ENCODE results near the gene TCEAL8.

The TCEAL8 gene

DNA sequence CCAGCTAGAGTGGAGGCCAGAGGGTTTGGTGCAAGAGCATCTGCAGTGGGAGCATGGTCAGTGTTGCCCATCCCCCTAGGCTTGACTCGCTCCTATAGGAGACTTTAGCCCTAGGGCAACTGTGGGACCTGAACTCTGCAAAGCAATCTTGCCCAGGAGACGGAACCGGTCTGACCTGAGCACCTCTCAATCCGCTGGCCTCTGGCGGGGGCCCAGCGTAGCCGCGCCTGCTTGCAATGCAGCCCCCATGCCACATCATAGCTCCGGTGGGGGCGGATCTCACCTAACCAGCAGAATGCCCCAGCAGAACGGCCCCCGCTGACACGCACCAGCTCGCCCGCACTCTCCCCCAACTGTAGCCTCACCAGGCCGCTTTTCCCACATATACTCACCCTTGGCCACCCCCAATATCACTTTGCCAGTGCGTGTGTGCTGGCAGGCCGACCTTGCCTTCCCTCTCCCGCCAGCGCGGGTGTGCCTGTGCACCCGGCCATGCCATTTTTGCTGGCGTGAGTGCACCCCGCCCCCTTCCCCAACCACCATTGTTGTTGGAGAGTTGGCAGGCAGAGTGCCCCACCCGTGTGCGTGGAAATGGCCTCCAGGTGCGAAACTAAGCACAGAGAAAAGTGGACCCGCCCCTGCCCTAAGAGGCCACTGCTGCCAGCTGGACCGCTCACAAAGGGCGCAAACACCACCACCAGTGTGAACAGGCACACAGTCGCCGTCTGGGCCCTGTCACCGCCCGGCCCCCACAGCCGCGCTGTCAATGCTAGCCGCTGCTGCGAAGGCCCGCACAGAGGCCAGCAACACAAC lies 34.2 kb downstream of the TCEAL8 start:
- Histone ChIP-seq H2BK120ac (ENCODE audit: low read depth, low read length) (no peak overlapping the region), H3K9ac (ENCODE audit: low read length) (no peak overlapping the region), H4K8ac (ENCODE audit: low read length) (peak overlapping the region; percentile 41), H2BK12ac (ENCODE audit: low read length in 2 of 2) (no peak overlapping the region), H2AFZ (ENCODE audit: low read depth, low read length) (no peak overlapping the region), H3K27me3 (ENCODE audit: control insufficient read depth in 1 of 2, insufficient read depth in 1 of 2, low read length in 2 of 2) (peaks cover 0 to 62% of the 10 kb centered on the region in 2 experiments), H4K91ac (ENCODE audit: low read length) (peak overlapping the region; percentile 39), H3K9me3 (ENCODE audit: control insufficient read depth, low read length) (peaks cover 7% of the 10 kb centered on the region), H3K23ac (ENCODE audit: low read length in 2 of 2) (no peak overlapping the region), H3K4me2 (ENCODE audit: low read length, poor library complexity, severe bottlenecking) (no peak overlapping the region), H3K4ac (ENCODE audit: low read depth in 1 of 2, low read length in 2 of 2) (no peak overlapping the region), H3K4me1 (ENCODE audit: control insufficient read depth, insufficient read depth, low read depth, low read length) (no peaks in the 10 kb centered on the region), H2BK15ac (ENCODE audit: low read depth, poor library complexity, severe bottlenecking) (no peak overlapping the region), H2BK5ac (ENCODE audit: low read depth, low read length, poor library complexity, severe bottlenecking) (no peak overlapping the region), H3K18ac (ENCODE audit: low read depth in 1 of 2, low read length in 2 of 2) (peak overlapping the region in 1 of 2 experiments; percentile 40), H3K27ac (ENCODE audit: low read length, poor library complexity, severe bottlenecking) (no peak overlapping the region), H3K36me3 (ENCODE audit: control insufficient read depth in 1 of 2, insufficient read depth in 2 of 2, low read depth in 1 of 2, low read length in 2 of 2) (peaks cover 0 to 9% of the 10 kb centered on the region in 2 experiments), H2AK5ac (ENCODE audit: low read length, severe bottlenecking) (no peak overlapping the region), H3K4me3 (ENCODE audit: insufficient read depth in 1 of 2, low read depth in 1 of 2, low read length in 2 of 2) (no peak overlapping the region), H3K14ac (ENCODE audit: low read length in 2 of 2) (peak overlapping the region in 1 of 2 experiments; percentile 1), H3K79me1 (replicated peaks; ENCODE audit: low read length, poor library complexity, severe bottlenecking) (peaks cover 5% of the 10 kb centered on the region)
- DNase-seq: no peak
- WGBS: 33% methylated on average over 36 of the region's 39 CpGs

DNA sequence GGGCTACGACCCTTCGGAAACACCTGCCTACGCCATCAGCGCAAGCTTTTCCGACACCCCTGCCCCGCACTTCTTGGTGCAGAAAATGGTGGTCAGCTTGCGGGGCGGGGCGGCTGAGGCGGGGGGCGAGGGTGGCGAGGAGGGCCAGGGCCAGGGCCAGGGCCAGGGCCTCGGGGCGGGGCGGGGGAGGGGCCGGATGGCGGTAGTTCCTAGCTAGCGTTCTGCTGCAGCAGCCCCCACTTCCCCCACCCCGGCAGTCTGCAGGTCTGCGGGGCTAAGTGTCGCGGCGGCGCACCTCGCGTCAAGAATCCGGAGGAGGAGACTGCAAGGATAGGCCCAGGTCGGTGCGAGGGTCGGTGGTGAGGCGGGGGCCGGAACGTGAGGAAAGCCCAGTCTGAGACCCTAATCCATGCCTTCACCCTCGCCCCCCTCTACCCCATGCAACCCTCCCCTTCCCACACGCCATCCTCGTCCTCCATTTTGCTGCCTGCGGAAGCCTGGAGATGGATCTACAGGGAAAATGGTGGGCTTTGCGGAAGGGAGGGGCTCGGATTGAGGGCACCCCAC lies 39.4 kb downstream of the TCEAL8 start:
- Histone ChIP-seq H3K27ac (ENCODE audit: low read length, poor library complexity, severe bottlenecking) (no peak overlapping the region), H3K18ac (ENCODE audit: low read depth in 1 of 2, low read length in 2 of 2) (peak overlapping the region; percentile 82 to 89), H3K4ac (ENCODE audit: low read depth in 1 of 2, low read length in 2 of 2) (peak overlapping the region in 1 of 2 experiments; percentile 41), H3K36me3 (ENCODE audit: control insufficient read depth in 1 of 2, insufficient read depth in 2 of 2, low read depth in 1 of 2, low read length in 2 of 2) (peaks cover 0 to 9% of the 10 kb centered on the region in 2 experiments), H2BK120ac (ENCODE audit: low read depth, low read length) (peak overlapping the region; percentile 61), H2AK5ac (ENCODE audit: low read length, severe bottlenecking) (no peak overlapping the region), H3K14ac (ENCODE audit: low read length in 2 of 2) (peak overlapping the region in 1 of 2 experiments; percentile 12), H3K4me1 (ENCODE audit: control insufficient read depth, insufficient read depth, low read depth, low read length) (no peaks in the 10 kb centered on the region), H3K27me3 (ENCODE audit: control insufficient read depth in 1 of 2, insufficient read depth in 1 of 2, low read length in 2 of 2) (peaks cover 0 to 26% of the 10 kb centered on the region in 2 experiments), H4K8ac (ENCODE audit: low read length) (peak overlapping the region; percentile 64), H3K23ac (ENCODE audit: low read length in 2 of 2) (no peak overlapping the region), H3K9me3 (ENCODE audit: control insufficient read depth, low read length) (no peaks in the 10 kb centered on the region), H2BK5ac (ENCODE audit: low read depth, low read length, poor library complexity, severe bottlenecking) (no peak overlapping the region), H2AFZ (ENCODE audit: low read depth, low read length) (no peak overlapping the region), H3K79me1 (replicated peaks; ENCODE audit: low read length, poor library complexity, severe bottlenecking) (peaks cover 5% of the 10 kb centered on the region), H3K9ac (ENCODE audit: low read length) (peak overlapping the region; percentile 92), H2BK15ac (ENCODE audit: low read depth, poor library complexity, severe bottlenecking) (peak overlapping the region; percentile 52), H3K4me2 (ENCODE audit: low read length, poor library complexity, severe bottlenecking) (peak overlapping the region; percentile 47), H2BK12ac (ENCODE audit: low read length in 2 of 2) (no peak overlapping the region), H4K91ac (ENCODE audit: low read length) (peak overlapping the region; percentile 50), H3K4me3 (ENCODE audit: insufficient read depth in 1 of 2, low read depth in 1 of 2, low read length in 2 of 2) (peak overlapping the region; percentile 76 to 80)
- peak; percentile 16 for DNase-seq
- 0% methylated on average over 1 of the region's 39 CpGs for WGBS

GRCh38 chrX:103214870-103215424 lies 40.0 kb downstream of the TCEAL8 start, which contains the start of gene BEX4:
TSS of gene BEX4 (plus strand) at chrX:103215108. CDS start at chrX:103216154, 1,046 bp downstream.
- Histone ChIP-seq H3K4ac (ENCODE audit: low read depth in 1 of 2, low read length in 2 of 2) (peak within 1 kb of the TSS in 1 of 2 experiments; percentile 41), H2BK12ac (ENCODE audit: low read length in 2 of 2) (no peak within 1 kb of the TSS), H2BK5ac (ENCODE audit: low read depth, low read length, poor library complexity, severe bottlenecking) (no peak within 1 kb of the TSS), H3K9ac (ENCODE audit: low read length) (peak within 1 kb of the TSS; percentile 92), H3K23ac (ENCODE audit: low read length in 2 of 2) (no peak within 1 kb of the TSS), H2BK120ac (ENCODE audit: low read depth, low read length) (peak within 1 kb of the TSS; percentile 61), H3K27me3 (ENCODE audit: control insufficient read depth in 1 of 2, insufficient read depth in 1 of 2, low read length in 2 of 2) (peaks cover 0 to 21% of the 10 kb centered on the region in 2 experiments), H3K18ac (ENCODE audit: low read depth in 1 of 2, low read length in 2 of 2) (peak within 1 kb of the TSS; percentile 82 to 89), H3K4me1 (ENCODE audit: control insufficient read depth, insufficient read depth, low read depth, low read length) (no peaks in the 10 kb centered on the region), H3K4me2 (ENCODE audit: low read length, poor library complexity, severe bottlenecking) (peak within 1 kb of the TSS; percentile 72), H2BK15ac (ENCODE audit: low read depth, poor library complexity, severe bottlenecking) (peak within 1 kb of the TSS; percentile 52), H2AK5ac (ENCODE audit: low read length, severe bottlenecking) (no peak within 1 kb of the TSS), H4K8ac (ENCODE audit: low read length) (peak within 1 kb of the TSS; percentile 64), H3K27ac (ENCODE audit: low read length, poor library complexity, severe bottlenecking) (peak within 1 kb of the TSS; percentile 74), H4K91ac (ENCODE audit: low read length) (peak within 1 kb of the TSS; percentile 50), H3K36me3 (ENCODE audit: control insufficient read depth in 1 of 2, insufficient read depth in 2 of 2, low read depth in 1 of 2, low read length in 2 of 2) (peaks cover 0 to 9% of the 10 kb centered on the region in 2 experiments), H2AFZ (ENCODE audit: low read depth, low read length) (no peak within 1 kb of the TSS), H3K4me3 (ENCODE audit: insufficient read depth in 1 of 2, low read depth in 1 of 2, low read length in 2 of 2) (peak within 1 kb of the TSS; percentile 76 to 80), H3K79me1 (replicated peaks; ENCODE audit: low read length, poor library complexity, severe bottlenecking) (peaks cover 5% of the 10 kb centered on the region), H3K9me3 (ENCODE audit: control insufficient read depth, low read length) (no peaks in the 10 kb centered on the region), H3K14ac (ENCODE audit: low read length in 2 of 2) (peak within 1 kb of the TSS in 1 of 2 experiments; percentile 12)
- WGBS: under 1% methylated on average over 24 of the region's 45 CpGs
- DNase-seq: peak; percentile 86
